IPS DF 6.9 (cell line): ENCODE results near the gene LTBP2.

Source experiments
- DNase-seq: peaks from one replicate; pipeline ENCODE4 v3.0.0-alpha.2; 2013; ENCODE audit warnings: low read depth, low spot score
- H3K27ac ChIP-seq: one replicate; pipeline ENCODE4 v1.5.1; 2013; ENCODE audit warnings: low read length, control low read depth
- H3K27me3 ChIP-seq: 2 replicates; pipeline ENCODE4 v1.6.1; 2013; ENCODE audit warnings: mild to moderate bottlenecking, low read length; ENCODE audit not compliant: control insufficient read depth, insufficient read depth
- H3K36me3 ChIP-seq: 2 replicates; pipeline ENCODE4 v1.6.1; 2013; ENCODE audit warnings: low read length; ENCODE audit not compliant: control insufficient read depth, insufficient read depth
- H3K4me1 ChIP-seq: 2 replicates; pipeline ENCODE4 v1.6.1; 2013; ENCODE audit warnings: low read length; ENCODE audit not compliant: control insufficient read depth, insufficient read depth
- H3K4me3 ChIP-seq: 2 replicates; pipeline ENCODE4 v1.5.1; 2013; ENCODE audit warnings: mild to moderate bottlenecking, low read length
- H3K9me3 ChIP-seq: 2 replicates; pipeline ENCODE4 v1.6.1; 2013; ENCODE audit warnings: low read length, inconsistent platforms; ENCODE audit not compliant: control insufficient read depth, insufficient read depth
- WGBS: extraction: QIAGEN DNeasy Blood & Tissue Kit; methylation state at CpG from one replicate; pipeline ENCODE4 v1.1.7; 2013; ENCODE audit warnings: mixed read lengths, missing lambda C conversion rate; ENCODE audit not compliant: insufficient read length, insufficient coverage; 5-methylcytosine and 5-hydroxymethylcytosine counted together

Gene LTBP2

DNA sequence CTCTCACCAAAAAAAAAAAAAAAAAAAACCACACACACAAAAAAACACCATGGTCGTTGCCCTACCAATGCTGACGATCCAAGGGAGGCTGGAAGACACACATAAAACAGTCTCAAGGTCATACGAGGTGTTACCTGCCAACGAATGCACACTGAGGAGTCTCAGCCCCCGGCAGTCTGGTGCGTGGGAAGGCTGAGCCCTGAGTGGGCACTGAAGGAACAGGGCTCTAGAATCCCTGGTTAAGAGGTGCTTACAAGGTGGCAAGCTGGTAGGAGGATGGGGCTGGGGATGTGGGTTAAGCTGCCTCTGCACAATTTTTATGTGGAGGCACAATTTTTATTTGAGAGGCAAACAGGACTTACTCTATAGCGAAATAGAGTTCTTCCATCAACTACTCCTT is 7.9 kb downstream of the LTBP2 start:
- no peaks in the 10 kb centered on the region for H3K27me3 ChIP-seq
- H3K36me3 ChIP-seq = no peaks in the 10 kb centered on the region
- no peak for DNase-seq
- no peak overlapping the region for H3K4me3 ChIP-seq
- no peak overlapping the region for H3K27ac ChIP-seq
- no peaks in the 10 kb centered on the region; the same call in 1 of the 2 replicates for H3K4me1 ChIP-seq
- no peaks in the 10 kb centered on the region for H3K9me3 ChIP-seq
- no CpG with 5 or more reads among the region's 7 CpGs for WGBS

DNA sequence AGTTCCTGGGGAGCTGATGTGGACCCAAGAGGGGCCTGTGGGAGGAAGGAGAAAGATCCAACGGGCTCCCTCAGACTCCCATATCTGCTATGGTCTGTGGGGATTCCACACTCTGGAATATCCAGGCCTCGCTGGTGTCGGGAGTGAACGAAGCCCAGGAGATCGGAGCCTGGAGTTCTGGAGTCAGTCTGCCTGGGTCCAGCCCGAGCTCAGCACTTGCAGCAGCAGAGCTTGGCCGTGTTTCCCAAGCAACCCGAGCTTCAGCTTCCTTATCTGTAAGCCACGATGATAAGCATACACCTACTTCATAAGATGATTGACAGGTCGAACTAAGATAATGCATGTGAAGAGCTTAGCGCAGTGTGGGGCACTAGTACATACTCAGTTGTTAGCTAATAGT is 10.1 kb downstream of the LTBP2 start:
- Histone ChIP-seq H3K27ac (no peak overlapping the region), H3K4me3 (no peak overlapping the region), H3K27me3 (no peaks in the 10 kb centered on the region), H3K4me1 (no peaks in the 10 kb centered on the region; the same call in 1 of the 2 replicates), H3K36me3 (no peaks in the 10 kb centered on the region), H3K9me3 (no peaks in the 10 kb centered on the region)
- no CpG with 5 or more reads among the region's 11 CpGs for WGBS
- DNase-seq = no peak

DNA sequence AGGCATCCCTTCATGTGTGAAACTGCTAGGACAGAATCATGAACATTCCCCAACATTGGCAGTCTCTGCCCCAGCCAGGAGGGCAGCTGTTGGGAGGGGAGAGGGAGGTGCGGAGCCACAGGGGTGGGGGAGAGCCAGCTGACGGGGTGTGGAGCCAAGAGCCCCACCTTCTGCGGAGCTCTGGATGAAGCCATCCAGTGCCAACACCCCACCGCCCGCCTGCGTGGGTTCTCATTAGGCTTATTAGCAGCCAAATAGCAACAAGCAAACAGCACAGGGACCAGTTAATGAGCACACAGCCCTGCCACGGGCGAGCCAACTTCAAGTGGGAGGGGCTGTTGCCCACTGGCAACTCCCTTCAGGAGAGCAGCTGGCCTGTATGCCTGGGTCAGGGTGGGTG is 12.1 kb downstream of the LTBP2 start:
- no peaks in the 10 kb centered on the region for H3K27me3 ChIP-seq
- H3K36me3 ChIP-seq = no peaks in the 10 kb centered on the region
- no peaks in the 10 kb centered on the region; the same call in 1 of the 2 replicates for H3K4me1 ChIP-seq
- no peak overlapping the region for H3K27ac ChIP-seq
- no peak overlapping the region for H3K4me3 ChIP-seq
- no peaks in the 10 kb centered on the region for H3K9me3 ChIP-seq
- no peak for DNase-seq
- no CpG with 5 or more reads among the region's 8 CpGs for WGBS

DNA sequence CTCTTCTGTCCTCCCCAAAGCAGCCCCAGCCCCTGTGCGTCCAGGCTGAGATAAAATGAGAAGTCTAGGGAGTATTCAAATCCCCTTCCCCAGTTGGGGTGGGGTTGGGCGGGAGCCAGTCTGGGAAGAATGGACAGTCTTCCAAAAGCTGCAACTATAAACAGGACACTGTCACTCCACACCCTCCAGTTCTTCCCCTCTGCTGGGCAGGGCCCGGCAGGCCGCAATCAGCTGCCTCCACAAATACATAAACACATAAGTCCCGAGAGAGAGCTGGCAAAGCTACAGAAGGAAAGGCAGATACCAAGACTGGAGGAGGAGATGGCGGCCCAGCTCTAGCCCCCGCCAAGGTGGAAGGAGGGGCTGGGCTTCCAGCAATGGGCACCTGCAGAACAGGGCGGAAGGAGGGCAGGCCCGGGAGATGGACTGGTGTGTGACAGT is 12.7 kb downstream of the LTBP2 start:
- no peak for DNase-seq
- WGBS = no CpG with 5 or more reads among the region's 9 CpGs
- no peak overlapping the region for H3K4me3 ChIP-seq
- no peaks in the 10 kb centered on the region for H3K9me3 ChIP-seq
- H3K36me3 ChIP-seq = no peaks in the 10 kb centered on the region
- no peak overlapping the region for H3K27ac ChIP-seq
- H3K27me3 ChIP-seq = no peaks in the 10 kb centered on the region
- H3K4me1 ChIP-seq = no peaks in the 10 kb centered on the region; the same call in 1 of the 2 replicates

DNA sequence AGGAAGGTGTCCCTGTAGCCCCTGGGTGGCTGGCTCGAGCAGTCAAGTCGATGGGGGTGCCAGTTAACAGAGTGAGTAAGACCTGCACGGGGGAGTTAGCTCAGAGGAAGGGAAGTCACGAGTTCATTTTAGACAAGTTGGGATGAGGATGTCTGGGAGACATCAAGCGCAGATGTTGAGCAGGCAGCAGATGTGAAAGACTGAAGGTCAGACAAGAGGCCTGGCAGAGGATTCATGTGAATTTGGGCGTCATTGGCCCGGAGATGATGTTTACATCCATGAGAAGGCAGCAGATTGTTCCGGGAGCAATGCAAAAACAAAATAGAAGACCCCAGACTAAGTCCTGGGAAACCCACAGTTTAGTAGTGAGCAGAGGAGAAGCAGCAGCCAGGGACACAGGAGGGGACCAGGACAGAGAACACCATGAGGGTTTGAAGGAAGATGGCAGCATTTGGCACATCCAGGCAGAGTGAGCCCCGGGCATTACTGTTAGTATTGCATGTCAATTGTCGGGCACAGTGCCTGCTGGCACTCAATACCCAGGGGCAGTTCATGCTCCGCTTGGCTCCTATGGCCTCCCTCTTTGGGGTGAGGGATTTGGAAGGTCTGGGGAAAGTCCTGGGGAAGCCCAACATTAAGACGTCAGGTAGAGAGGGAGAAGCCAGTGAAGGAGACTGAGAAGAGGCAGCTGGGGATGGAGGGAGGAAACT is 15.1 kb downstream of the LTBP2 start:
- DNase-seq = no peak
- WGBS = no CpG with 5 or more reads among the region's 12 CpGs
- no peaks in the 10 kb centered on the region for H3K27me3 ChIP-seq
- no peaks in the 10 kb centered on the region for H3K9me3 ChIP-seq
- H3K4me3 ChIP-seq = no peak overlapping the region
- H3K36me3 ChIP-seq = no peaks in the 10 kb centered on the region
- H3K27ac ChIP-seq = no peak overlapping the region
- no peaks in the 10 kb centered on the region; the same call in 1 of the 2 replicates for H3K4me1 ChIP-seq

DNA sequence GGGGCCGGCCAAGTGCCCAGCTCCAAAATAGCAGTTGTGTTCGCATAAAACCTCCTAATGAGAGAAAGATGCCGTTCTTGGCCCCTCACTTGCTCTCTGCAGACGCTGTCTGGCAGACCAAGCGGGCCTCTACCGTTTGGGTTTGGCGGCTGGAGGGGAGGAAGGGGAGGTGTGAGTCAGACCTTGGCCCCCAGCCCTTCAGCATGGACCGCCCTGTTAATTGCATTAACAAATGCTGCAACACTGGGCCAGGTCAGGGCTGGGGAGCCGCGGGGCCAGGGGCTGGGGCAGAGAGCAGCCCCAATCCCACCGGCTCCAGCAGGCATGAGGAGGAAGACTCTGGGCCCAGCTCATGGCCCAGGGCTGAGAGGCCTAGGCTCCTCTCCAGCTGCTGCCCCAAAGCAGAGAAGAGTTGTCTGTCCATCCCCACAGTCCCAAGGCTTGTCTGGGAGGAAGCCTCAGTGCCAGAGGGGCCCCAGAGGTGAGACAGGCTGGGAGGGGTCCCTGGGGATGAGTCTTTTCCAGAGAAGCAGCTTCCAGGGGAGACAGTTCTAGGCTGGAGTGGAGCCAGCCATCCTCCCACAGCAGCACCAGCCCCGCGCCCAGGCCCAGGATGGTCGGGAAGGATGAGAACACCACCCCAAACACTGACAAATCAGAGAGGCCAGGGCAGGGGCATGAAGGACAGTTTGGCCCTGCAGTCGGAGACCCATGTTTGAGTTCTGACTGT is 16.9 kb downstream of the LTBP2 start:
- no peaks in the 10 kb centered on the region for H3K36me3 ChIP-seq
- DNase-seq = no peak
- no peaks in the 10 kb centered on the region; the same call in 1 of the 2 replicates for H3K4me1 ChIP-seq
- WGBS = no CpG with 5 or more reads among the region's 15 CpGs
- H3K27me3 ChIP-seq = no peaks in the 10 kb centered on the region
- no peak overlapping the region for H3K4me3 ChIP-seq
- H3K9me3 ChIP-seq = no peaks in the 10 kb centered on the region
- no peak overlapping the region for H3K27ac ChIP-seq

DNA sequence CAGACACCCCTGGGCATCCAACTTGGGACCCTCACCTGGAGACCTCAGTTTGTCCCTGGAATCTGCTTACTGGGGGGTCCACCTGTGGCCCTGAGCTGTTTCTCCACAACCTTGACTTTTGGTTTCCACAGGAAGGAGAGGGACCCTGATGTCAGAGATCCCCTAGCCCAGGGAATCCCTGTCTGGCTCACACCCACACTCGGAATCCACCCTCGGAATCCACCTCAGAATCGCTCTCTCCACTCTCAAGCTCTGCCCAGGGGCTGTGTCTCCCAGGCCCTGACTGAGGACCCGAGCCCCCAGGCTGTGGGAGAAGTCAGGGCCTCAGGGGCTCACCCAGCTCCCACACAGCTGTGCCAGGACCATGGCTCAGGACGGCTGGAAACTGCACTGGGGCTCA is 17.4 kb downstream of the LTBP2 start:
- Histone ChIP-seq H3K4me1 (no peaks in the 10 kb centered on the region; the same call in 1 of the 2 replicates), H3K36me3 (no peaks in the 10 kb centered on the region), H3K9me3 (no peaks in the 10 kb centered on the region), H3K27me3 (no peaks in the 10 kb centered on the region), H3K27ac (no peak overlapping the region), H3K4me3 (no peak overlapping the region)
- WGBS = no CpG with 5 or more reads among the region's 5 CpGs
- DNase-seq = no peak

DNA sequence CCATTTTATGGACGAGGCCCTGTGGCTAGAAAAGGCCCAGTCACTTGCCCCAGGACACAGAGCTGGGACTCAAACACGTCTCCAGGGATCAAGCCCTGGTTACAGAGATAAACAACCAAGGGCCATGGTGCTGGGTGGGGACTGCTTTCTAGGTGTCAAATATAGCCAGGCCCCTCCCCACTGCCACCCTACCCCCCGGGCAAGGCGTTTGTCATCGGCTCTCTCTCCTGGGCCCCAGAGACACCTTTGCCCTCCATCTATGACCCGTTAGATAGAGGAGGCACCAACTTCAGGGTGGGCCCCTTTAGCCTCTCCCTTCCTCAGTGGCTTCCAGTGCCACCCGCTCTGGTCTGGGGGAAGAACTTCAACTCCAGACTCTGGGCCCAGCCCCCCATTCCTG is 18.0 kb downstream of the LTBP2 start:
- no peaks in the 10 kb centered on the region; the same call in 1 of the 2 replicates for H3K4me1 ChIP-seq
- no peak overlapping the region for H3K27ac ChIP-seq

DNA sequence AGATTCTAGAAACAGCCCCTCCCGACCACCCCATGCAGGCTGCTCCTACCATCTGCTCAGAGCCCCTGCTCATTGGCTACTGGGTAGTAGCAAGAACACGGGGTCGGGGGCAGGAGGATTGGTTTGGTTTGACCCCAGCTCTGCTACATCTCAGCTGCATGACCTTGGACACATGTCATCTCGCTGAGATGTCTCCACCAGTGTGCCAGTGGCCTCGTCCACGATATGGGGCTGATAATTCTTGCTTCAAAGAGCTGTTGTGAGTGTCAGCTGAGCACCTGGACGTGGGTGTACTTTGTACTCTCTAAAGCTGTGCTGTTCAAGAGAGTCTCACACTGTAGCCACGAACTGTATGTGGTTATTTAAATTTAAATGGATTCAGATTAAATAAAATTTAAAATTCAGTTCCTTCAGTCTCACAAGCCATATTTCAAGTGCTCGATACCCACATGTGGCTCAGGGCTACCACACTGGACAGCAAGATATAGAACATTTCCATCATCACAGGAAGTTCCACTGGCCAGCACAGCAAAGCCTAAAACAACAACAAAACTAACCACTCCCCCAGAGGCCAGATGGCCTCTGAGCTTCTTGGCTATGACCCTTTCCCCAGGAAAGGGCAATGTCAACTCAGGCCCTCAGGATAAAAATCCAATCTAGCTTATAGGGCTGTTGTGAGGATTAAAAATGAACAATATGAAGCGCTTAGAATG is 18.6 kb downstream of the LTBP2 start:
- H3K27me3 ChIP-seq = no peaks in the 10 kb centered on the region
- no peaks in the 10 kb centered on the region for H3K9me3 ChIP-seq
- no peak overlapping the region for H3K27ac ChIP-seq
- no peak overlapping the region for H3K4me3 ChIP-seq
- DNase-seq = no peak
- WGBS = no CpG with 5 or more reads among the region's 10 CpGs
- no peaks in the 10 kb centered on the region for H3K36me3 ChIP-seq
- H3K4me1 ChIP-seq = no peaks in the 10 kb centered on the region; the same call in 1 of the 2 replicates

More for the DNA sequence above, 18.0 kb downstream of the LTBP2 start:
- no CpG with 5 or more reads among the region's 7 CpGs for WGBS
- no peak for DNase-seq
- Histone ChIP-seq H3K9me3 (no peaks in the 10 kb centered on the region), H3K27me3 (no peaks in the 10 kb centered on the region), H3K4me3 (no peak overlapping the region), H3K36me3 (no peaks in the 10 kb centered on the region)

DNA sequence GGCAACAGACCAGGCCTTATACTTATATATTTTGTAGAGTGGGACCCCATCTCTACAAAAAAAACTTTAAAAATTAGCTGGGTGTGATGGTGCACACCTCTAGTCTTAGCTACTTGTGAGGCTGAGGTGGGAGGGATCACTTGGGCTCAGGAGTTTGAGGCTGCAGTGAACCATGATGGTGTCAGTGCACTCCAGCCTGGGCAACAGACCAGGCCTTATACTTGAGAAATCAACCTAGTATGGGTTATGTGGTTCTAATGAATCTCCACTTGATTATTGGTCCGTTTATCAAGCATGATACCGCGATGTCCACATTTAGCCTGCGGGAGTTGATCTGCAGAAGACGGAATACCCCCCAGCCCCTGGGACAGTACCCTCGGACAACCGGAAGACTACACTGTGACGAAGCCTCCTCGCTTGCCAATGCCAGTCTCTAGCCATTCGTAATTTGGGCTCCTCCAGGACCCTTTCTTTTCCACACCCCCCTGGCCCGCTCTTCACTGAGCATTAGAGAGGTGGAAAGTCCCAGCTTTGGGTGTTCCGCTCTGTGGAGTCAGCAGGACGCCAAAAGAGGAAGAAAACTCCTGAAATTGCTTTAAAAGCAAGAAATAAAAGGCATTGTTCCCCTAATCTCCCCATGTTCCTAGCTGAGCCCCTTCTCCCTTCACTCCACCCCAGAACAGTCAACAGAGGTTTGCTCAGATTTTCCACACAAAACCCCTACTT is 19.4 kb downstream of the LTBP2 start:
- H3K4me1 ChIP-seq = no peaks in the 10 kb centered on the region; the same call in 1 of the 2 replicates
- H3K9me3 ChIP-seq = no peaks in the 10 kb centered on the region
- H3K36me3 ChIP-seq = no peaks in the 10 kb centered on the region
- no peak for DNase-seq
- no peaks in the 10 kb centered on the region for H3K27me3 ChIP-seq
- no peak overlapping the region for H3K27ac ChIP-seq
- no CpG with 5 or more reads among the region's 13 CpGs for WGBS
- H3K4me3 ChIP-seq = no peak overlapping the region
